GM21825 (cell line): Measurements from ENCODE around the gene TMEM132E.

Experiments used
- ATAC-seq: cut with Tn5 transposase; IDR thresholded peaks from one replicate; pipeline ENCODE4 v1.9.1; 2021; ENCODE audit warnings: mild to moderate bottlenecking, moderate library complexity; ENCODE audit not compliant: unreplicated experiment

Gene TMEM132E

DNA sequence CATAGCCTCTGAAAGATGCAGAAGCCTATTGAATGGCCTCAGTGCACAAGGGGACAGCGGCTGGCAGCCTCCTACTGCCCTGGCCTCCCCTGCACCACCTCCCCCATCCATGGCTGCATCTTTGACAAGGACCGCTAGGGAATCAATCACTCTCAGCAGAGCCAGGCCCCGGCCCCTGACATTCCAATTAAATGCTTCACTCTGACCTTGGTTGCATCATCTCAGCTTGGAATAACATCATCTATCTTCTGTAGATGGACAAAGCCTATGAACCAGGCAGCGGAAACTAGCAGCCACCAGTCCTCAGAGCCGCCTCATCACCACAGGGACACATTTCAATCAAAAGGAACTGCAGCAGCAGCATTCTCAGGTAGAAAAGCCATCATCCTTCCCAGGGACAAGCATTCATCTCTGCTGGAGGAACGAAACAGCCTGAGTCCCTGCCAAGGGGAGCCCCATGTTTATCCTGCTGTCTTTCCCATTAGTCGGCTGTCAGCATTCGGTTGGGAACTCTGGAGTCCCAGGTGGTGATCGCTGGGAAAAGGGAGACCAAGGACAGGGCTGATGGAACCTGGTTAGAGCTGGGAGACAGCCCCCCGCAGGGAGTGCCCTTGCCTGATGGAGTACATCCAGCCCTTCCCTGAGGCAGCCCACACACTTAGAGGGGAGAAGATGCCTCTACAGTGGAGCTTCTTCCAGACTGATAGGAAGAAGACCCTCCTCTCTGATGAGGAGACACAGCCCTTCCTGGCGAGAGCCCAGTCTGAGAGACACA, 11.5 kb upstream of the TMEM132E start:
- ATAC-seq, result no peak

DNA sequence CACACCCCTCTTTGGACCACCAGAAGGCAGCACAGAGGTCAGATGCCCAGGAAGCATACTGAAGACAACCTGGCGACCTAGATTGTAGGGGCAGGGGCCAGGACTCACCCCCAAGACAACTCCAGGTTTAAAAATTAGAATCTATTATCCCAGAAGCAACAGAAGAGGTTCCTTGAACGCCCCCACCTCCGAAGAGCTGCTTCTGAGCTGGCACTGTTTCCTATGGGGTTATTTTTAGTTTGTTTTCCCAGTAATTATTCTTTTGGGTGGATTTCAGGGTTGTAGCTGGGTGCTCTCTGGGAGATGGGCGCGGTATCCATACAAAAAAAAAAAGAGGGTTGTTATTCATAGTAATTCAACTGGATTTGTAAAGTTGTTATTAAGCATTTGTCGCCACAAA, 10.4 kb upstream of the TMEM132E start:
- ATAC-seq, result no peak

DNA sequence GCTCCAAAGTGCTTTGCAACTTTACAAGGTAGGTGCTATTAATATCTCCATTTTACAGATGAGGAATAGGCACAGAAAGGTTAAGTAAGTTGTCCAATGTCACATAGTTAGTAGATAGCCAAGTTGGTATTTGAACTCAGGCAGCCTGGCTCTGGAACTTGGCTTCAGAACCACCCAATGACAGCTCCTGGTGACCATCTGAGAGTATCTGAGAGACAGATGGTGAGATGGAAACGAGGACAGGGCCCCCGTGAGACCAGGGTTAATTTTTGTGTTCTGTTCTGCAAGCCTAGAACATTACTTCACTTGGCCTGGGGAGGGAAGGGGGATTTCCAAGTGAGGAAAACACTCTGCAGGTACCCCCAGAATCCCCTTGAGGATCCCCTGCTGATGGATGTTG, 9.8 kb upstream of the TMEM132E start:
- no peak for ATAC-seq

DNA sequence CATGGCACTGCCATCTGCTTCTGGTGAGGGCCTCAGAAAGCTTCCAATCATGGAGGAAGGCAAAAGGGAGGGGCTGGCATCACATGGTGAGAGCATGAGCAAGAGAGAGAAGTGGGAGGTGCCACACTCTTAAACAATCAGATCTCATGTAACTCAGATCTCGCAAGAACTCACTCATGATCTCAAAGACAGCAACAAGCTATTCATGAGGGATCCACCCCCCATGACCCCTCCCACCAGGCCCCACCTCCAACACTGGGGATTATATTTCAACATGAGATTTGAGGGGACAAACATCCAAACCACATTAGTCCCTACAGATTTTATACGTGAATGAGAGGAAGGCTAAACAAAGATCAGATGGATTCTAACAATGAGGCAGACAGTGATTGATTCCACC, 8.9 kb upstream of the TMEM132E start:
- no peak for ATAC-seq

DNA sequence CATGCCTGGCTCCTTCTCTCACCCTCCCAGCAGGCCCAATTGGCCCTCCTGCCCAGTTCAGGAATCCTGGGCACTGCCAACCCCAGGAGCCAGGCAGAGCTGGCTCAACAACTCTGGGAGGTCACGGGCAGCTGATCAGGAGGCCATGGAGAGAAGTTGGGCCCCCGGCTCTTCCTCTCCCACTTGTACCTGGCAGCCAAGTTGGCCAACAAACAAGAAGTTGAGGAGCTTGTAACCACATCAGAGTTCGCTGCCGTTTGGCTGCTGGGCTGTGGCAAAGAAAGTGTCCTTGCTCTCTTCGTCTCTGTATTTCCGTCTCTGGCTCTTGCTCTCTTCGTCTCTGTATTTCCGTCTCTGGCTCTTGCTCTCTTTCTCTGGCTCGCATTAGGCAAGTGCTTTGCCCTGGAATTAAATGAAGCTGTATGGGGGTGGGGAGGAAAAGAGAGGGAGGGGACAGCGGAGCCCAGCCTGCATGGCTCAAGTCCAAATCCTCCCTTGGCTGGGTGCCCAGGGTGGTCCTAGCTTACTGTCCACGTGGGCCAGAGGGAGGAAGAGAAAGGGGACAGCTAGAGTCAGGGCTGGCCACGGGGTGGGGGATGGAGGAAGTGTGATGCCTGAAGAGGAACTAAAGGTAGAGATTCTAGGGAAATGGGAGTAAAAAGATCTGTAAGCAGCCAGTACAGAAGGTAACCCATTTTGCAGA, 7.8 kb upstream of the TMEM132E start:
- no peak for ATAC-seq

DNA sequence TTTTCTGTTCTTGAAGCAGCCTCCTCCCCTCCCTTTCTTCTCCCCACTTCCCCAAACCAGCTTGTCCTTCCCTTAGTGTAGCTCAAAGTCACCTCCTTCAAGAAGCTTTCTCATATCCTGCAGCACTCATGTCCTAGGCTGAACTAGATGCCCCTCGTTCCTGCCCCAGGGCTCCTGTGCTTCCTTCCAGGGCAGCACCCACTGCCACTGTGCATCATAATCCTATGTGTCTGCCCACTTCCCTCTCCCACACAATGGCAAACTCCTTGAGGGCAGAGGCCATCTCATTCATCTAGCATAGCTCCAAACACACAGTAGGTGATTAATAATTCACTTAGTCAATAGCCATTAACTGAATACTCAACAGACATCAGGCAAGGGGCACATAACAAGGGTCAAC, 6.9 kb upstream of the TMEM132E start:
- no peak for ATAC-seq

DNA sequence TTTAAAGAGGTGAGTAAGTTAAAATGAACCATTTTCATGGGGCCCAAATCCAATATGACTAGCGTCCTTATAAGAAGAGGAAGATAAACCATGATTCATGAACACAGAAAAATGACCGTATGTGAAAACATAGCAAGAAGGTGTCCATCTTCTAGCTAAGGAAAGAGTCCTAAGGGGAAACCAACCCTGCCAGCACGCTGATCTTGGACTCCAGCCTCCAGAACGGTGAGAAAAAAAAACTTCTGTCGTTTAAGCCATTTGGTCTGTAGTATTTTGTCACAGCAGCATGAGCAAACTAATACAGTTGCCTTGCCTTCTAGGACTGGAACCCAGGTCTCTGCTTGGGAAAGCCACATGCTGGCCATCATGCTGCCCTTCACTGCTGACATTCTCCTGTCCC, 4.2 kb upstream of the TMEM132E start:
- ATAC-seq, result no peak

DNA sequence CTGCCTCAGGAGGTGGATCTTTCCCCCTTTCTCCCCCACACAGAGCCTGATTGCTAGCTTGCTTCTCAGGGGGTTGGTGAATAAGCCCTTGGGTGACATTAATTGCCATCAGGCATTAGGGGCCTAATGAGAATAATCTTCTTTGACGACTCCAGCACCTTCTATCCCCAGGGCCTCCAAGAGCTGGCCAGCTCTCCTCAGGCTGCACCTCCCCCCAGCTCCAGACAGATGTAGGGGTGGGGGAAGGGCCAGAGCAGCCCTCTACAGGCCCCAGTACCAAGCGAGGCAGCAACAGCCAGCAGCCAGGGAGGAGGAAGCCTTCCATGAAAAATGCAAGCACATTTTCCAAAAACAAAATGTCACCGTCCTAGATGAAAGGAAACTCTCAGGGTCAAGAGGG, 1.4 kb upstream of the TMEM132E start:
- no peak for ATAC-seq

DNA sequence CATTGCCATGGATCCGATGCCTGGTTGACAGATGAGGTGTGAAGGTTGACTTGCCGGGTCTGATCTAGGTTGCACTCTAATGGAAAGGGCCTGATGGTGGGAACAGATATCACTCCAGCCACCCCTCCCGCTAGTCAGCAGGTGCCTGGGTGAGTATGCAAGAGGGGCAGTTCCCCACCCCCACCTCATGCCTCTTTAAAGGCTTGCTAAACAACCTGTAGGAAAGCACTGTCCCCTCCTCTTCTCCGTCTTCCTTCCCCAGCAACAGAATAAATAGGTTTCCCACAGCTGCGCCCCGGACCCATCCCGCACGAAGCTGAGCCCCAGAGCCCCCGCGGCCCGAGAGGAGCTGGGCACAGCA, 746 bp upstream of the TMEM132E start:
- ATAC-seq, result no peak

DNA sequence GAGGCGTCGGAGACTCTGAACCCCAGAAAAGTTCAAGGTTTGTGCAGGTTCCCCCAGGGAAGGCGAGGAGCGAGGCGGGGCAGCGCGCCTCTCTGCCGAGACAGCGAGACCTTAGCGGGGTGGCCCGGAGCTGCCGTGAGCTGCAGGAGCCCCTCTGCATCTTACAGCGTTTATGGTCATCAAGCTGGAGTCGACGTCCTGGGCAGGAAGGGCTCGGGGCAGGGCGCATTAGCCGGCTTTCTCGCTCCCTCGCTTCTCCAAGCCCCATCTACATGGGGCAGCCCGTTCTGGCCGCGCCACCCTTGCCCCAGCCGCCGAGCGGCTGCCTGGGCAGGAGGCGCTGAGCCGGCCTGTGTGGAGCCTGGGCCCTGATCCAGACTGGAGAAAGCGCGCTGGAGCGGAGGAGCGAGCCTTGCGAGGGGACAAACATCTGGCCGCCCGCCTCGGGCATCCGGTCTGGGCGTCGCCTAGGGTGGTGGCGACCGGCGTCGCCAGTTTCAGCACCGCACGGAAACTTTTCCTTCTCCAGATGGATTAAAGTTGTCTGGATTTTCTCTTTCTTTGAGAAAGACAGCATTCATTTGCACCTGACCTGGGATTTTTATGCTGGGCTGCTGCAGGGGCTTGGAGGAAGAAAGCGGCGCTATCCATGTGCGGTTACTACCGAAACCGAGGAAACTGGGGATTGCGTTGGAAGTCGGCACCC, 750 bp downstream of the TMEM132E start:
- no peak for ATAC-seq

DNA sequence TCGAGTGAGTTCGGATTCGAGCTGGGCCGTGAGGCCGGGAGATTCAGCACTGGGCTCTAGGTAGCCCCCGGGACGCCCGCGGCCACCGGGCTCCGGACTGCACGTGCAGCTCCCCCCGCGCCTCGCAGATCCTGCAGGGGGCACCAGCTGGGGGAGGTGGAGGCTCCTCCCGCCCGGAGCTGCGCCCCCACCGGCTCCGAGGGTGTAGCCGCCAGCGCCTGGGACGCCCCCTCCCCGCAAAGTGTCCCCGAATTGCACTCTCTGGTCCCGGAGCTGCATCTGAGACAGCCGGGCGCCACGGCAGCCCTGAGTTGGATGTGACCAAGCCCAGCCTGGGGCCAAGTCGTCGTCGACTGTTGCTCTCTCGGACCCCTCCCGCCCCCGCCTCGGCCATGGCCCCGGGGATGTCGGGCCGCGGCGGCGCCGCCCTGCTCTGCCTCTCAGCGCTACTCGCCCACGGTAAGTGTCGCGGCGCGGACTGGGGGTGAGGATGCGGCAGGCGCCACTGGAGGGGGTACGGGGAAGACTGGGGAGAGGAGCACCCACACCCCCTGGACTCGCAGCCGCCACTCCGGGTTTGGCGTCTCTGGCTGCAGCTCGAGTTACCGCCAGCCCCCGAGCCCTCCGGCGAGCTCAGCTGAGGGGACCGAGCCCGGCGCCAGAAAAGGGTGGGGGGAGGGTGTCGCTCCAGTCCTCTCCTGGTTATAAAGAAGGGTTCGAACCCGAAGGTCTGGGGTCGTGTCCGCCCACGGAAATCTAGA, 1.5 kb downstream of the TMEM132E start:
- ATAC-seq, result no peak

DNA sequence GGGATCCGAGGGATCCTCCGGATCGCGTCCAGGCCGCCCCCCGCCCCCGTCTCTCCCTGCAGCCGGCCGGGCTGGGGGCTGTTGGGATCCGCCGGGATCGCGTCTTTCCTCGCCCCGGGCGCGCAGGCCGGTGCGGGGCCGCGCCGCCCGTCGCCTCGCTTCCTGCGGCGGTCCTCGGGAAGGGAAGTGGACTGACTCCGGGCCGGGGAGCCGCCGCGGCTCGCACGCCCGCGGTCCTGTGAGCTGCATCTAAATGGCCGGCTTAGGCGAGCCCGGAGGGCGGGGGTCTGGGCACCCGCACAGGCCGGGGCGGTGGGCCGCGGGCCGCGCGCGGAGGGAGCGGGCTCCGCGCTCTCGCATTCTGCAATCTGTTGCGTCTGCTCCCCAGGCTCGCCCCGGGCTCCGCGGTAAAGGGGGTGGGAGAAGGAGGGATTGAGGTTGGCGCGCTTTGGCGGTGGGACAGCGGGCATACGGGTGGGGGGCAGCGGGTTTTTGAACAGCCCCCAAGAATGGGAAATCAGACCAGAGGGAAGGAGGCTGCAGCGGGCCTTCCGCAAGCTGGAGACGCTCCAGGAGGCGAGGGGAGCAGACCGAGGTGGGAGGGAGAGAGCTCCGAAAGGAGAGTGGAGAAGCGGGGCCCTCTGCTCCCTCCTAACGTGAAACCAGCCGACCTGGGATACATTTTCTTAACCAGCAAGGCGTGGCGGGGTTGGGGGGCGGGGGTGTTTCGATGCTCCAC, 2.2 kb downstream of the TMEM132E start:
- ATAC-seq, result no peak

DNA sequence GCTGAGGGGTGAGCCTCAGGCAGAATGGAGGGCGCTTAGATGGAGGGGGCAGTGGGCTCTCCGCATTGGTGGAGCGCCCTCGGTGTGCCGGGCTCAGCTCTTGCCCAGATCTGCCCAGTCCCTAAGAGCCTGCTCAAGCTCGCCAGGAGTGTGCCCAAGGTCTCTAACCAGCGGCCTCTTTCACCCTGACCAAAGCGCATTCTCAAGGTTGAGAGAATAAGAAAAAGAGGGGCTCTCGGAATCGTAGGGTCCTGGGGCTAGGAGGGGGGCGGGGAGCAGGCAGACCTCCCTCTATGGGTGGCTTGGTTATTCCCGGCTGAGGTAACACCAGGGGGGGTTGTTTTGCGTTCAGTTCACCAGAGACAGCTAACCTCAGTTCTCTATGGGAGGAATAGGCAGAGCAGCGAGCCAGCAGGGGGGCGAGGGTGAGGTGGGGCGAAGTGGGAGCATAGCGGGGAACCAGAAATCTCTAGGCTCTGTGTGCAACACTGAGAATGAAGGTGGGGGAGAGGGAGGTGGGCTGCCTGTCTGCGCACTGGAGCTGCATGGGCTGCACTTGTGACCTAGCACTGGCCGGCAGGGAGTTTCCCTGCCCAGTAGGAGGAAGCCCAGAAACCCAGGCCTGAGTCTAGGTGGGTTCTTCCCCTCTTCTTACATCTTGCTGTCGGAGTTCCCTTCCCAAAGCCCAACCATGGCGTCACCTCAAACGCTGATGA, 3.0 kb downstream of the TMEM132E start:
- ATAC-seq, result no peak

DNA sequence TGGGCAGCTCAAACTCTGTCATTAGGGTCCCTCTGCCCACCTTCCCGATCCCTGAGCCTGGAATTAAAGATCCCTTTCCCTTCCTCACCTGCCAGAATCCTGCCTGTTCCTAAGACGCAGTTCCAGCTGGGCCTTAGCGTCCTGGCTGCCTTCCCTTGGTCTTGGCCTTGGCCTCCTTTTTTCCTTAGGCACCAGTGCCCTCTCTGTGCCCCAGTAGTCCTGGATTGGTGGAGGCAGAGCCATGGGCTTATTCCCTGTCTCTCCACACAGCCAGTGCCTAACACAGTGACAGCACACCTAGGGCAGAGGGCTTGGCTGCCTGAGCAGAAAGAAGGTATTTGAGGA, 3.5 kb downstream of the TMEM132E start:
- ATAC-seq, result no peak

DNA sequence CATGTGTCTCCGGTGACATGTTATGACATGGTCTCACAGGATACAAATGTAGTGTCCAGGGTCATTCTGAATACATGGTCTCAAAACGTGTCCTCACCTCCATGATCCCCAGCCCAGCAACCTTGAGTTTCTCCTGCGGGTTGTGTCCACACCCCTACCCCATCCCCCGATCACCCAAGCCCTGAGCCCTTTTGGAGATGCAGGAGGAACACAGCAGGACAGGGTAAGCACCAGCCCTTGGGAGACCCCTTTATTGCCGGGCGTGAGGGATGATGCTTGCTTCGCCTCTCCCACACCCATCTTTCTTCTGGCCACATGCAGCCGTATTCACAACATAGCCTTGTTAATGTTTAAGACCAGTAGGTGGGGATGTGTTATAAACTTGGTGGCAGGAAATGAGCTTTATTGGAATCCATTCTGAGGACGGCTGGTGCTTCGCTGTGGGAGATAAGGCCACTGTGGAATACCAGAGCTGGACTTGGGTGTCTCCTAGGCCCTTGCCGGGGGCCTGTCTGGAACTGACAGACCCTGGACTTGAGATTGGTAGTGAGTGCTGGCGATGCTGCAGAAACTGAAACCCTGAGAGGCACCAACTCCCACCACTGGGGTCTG, 5.5 kb downstream of the TMEM132E start:
- no peak for ATAC-seq

DNA sequence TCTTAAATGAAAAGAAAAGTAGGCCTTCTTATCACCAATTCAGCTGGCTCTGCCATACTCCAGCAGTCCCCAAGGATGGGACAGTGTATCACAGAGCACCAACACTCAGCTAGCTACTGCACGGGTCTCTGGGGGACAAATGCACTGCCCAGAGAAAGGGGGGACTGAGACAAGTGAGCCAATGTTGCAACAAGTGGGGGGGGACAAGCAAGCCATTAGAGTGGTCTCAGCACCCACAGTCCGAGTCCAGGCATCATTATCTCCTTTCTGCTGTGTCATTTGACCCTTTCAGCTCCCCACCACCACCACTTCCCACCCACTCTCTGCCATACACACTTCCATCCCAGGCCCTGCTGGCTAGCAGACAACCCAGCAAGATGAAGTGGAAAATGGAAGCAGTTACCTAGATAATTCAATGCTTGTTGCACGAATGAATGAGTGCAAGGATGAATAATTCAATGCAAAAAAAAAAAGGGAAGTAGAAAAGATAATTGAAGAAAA, 7.0 kb downstream of the TMEM132E start:
- no peak for ATAC-seq

DNA sequence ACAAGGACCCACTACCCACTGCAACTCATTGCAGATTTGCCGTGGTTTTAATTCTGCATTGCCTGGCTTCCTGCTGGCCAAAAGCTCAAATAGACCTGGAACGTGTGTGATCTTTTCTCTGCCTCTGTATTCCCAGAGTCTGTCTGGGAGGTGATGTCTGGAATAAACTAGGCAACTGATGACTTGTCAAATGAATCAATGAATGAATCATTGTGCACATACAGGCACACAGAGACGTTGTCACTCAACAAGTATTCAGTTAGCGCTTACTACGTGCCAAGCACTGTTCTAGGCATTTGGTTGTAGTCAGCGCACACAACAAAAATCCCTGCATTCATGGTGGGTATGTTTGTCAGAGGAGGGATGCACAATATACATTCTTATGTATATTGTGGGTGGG, 8.9 kb downstream of the TMEM132E start:
- ATAC-seq, result no peak

DNA sequence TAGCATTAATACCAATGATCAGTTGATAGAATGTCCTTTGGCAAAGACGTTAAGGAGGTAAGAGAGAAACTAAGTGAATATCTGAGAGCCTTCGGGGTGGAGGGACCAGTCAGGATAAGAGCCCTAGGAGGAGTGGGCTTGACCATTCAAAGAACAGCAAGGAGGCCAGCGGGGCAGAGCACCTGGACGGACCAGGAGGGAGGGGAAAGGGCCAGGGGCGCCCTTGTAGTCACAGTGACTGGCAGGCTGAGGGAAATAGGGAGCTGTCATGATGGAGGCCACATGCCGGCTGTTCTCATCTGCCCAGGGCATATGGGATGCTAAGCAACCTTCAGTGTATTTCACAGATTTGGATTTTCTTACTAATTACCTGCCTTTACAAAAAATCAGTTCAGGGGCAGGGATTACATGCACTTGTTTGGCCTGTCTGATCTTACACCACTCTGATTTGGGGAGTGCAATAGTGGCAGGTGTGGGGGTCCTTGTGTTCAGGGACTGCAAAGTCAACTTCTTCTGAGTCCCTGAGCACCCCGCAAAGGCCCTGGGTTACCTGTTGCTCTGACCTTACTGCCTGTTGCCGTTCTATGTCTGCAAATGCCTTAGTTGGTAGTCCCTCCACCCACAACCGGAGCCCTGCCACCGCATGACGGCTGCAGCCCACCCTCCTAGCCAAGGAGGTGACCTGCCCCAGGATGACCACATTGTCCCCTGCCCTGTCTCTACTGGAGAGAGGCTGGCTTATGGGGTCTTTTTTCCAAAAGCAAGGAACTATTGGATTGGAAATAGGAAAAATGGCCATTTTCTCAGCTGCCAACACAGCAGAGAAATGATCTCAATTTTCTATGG, 10.0 kb downstream of the TMEM132E start:
- no peak for ATAC-seq

DNA sequence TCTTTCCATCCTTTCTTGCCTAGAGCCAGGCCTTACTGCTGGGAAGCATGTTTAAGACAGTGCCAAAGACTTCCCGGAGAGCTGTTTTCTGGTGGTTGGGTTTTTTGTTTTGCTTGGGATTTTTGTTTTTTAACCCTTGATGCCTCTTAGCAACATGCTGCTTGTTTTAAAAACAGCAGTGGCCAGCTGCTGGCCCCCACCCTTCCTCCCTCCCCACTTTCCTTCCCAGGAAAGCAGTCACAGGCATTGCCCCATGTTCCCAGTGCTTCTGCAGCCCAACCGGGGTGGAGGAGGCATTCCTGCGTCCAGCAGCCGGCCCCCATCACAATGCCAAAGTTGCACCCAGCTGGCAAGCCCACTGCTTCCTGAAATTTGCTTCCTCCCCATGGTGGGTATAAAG, 12.6 kb downstream of the TMEM132E start:
- no peak for ATAC-seq
